ENCODE measurements around the gene PATJ. TPM values are rescaled to one million over a fixed set of nuclear protein-coding genes. Genes with fewer than 3 reads are reported as not detected.

The PATJ gene
- polyA plus RNA-seq, 1 donor from 2014 or later, result 7.8 TPM

GRCh38 chr1:62046927-62047326, 304.6 kb downstream of the PATJ start:
- Histone ChIP-seq H4K20me1 (ENCODE audit: insufficient read depth) (no peaks in the 10 kb centered on the region), H3K79me2 (replicated peaks; ENCODE audit: insufficient read depth, low read length) (no peaks in the 10 kb centered on the region), H3F3A (ENCODE audit: insufficient read depth, low read length, poor library complexity, severe bottlenecking) (no peaks in the 10 kb centered on the region), H3K9ac (ENCODE audit: low read length) (no peak overlapping the region), H2AFZ (ENCODE audit: low read depth, low read length) (no peak overlapping the region), H3K4me3 (ENCODE audit: low read length) (no peak overlapping the region), H3K9me3 (ENCODE audit: low read length) (no peaks in the 10 kb centered on the region), H3K27ac (ENCODE audit: low read length) (no peak overlapping the region), H3K27me3 (ENCODE audit: insufficient read depth, low read depth, low read length) (no peaks in the 10 kb centered on the region), H3K4me2 (ENCODE audit: low read length) (no peak overlapping the region), H3K36me3 (ENCODE audit: insufficient read depth, low read length) (no peaks in the 10 kb centered on the region), H3K9me2 (ENCODE audit: insufficient read depth, low read length) (no peaks in the 10 kb centered on the region)
- TF ChIP-seq RAD21 (conservative IDR thresholded peaks at IDR 0.05) (no peak), MXI1 (conservative IDR thresholded peaks at IDR 0.05; ENCODE audit: poor library complexity, severe bottlenecking) (no peak), EP300 (conservative IDR thresholded peaks at IDR 0.05; ENCODE audit: poor library complexity, severe bottlenecking) (no peak), POLR2AphosphoS5 (IDR thresholded peaks at IDR 0.05) (no peak), EZH2 (IDR thresholded peaks at IDR 0.05; ENCODE audit: borderline replicate concordance, insufficient read depth, low read length, poor library complexity, severe bottlenecking) (no peak), SMC3 (conservative IDR thresholded peaks at IDR 0.05; ENCODE audit: poor library complexity) (no peak), CTCF (IDR thresholded peaks at IDR 0.05; ENCODE audit: poor library complexity, severe bottlenecking) (no peak)

- no peaks in the 10 kb centered on the region for H3K79me2 ChIP-seq (replicated peaks; ENCODE audit: insufficient read depth, low read length)
- no peaks in the 10 kb centered on the region for H4K20me1 ChIP-seq (ENCODE audit: insufficient read depth)
- H3K4me2 ChIP-seq (ENCODE audit: low read length), result no peak overlapping the region
- H3K27me3 ChIP-seq (ENCODE audit: insufficient read depth, low read depth, low read length), result no peaks in the 10 kb centered on the region
- H3K36me3 ChIP-seq (ENCODE audit: insufficient read depth, low read length), result no peaks in the 10 kb centered on the region
- no peaks in the 10 kb centered on the region for H3K9me2 ChIP-seq (ENCODE audit: insufficient read depth, low read length)
- no peak overlapping the region for H3K4me3 ChIP-seq (ENCODE audit: low read length)
- no peaks in the 10 kb centered on the region for H3F3A ChIP-seq (ENCODE audit: insufficient read depth, low read length, poor library complexity, severe bottlenecking)
- no peaks in the 10 kb centered on the region for H3K9me3 ChIP-seq (ENCODE audit: low read length)
- H3K9ac ChIP-seq (ENCODE audit: low read length), result no peak overlapping the region
- H3K27ac ChIP-seq (ENCODE audit: low read length), result no peak overlapping the region
- TF ChIP-seq RAD21 (conservative IDR thresholded peaks at IDR 0.05), result no peak
- TF ChIP-seq SMC3 (conservative IDR thresholded peaks at IDR 0.05; ENCODE audit: poor library complexity), result no peak
- no peak for TF ChIP-seq REST (IDR thresholded peaks at IDR 0.05; ENCODE audit: borderline replicate concordance)
- no peak for TF ChIP-seq TAF1 (IDR thresholded peaks at IDR 0.05; ENCODE audit: low read depth)
- TF ChIP-seq EP300 (conservative IDR thresholded peaks at IDR 0.05; ENCODE audit: poor library complexity, severe bottlenecking), result no peak
- TF ChIP-seq POLR2AphosphoS5 (IDR thresholded peaks at IDR 0.05), result no peak
- no peak for TF ChIP-seq EZH2 (IDR thresholded peaks at IDR 0.05; ENCODE audit: borderline replicate concordance, insufficient read depth, low read length, poor library complexity, severe bottlenecking)
- no peak for TF ChIP-seq CTCF (IDR thresholded peaks at IDR 0.05; ENCODE audit: poor library complexity, severe bottlenecking)
- TF ChIP-seq MXI1 (conservative IDR thresholded peaks at IDR 0.05; ENCODE audit: poor library complexity, severe bottlenecking), result no peak
- H2AFZ ChIP-seq (ENCODE audit: low read depth, low read length), result no peak overlapping the region
These were observed 307.9 kb downstream of the PATJ start for GRCh38 chr1:62050165-62050564.

All from neural cell (in vitro differentiated cells).